A549 (cell line): ENCODE data around the gene PDE6G.

ENCODE experiments used
- CHD4 ChIP-seq: fragments of 200-600 bp; sonication (generic); IDR thresholded peaks from 2 replicates; pipeline ENCODE4 v1.6.1; 2016; ENCODE audit warnings: antibody characterized with exemption, mild to moderate bottlenecking, borderline replicate concordance
- EHMT2 ChIP-seq: fragments of 200-600 bp; sonication (generic); IDR thresholded peaks from 2 replicates; pipeline ENCODE4 v1.6.1; 2016; ENCODE audit warnings: antibody characterized with exemption, low read depth, mild to moderate bottlenecking, moderate library complexity
- EP300 ChIP-seq, 2 experiments: fragments of >200 bp; sonication (Bioruptor Twin); formaldehyde crosslinking; IDR thresholded peaks; 2 replicates in 1 of 2; 3 replicates in 1 of 2; pipeline ENCODE4 v1.6.1; 2016 to 2017
- ESRRA ChIP-seq: fragments of 150-350 bp; IDR thresholded peaks from 2 replicates; pipeline ENCODE4 v1.6.1; 2014; ENCODE audit warnings: mild to moderate bottlenecking, low read length, borderline replicate concordance
- GATA3 ChIP-seq: IDR thresholded peaks from 2 replicates; pipeline ENCODE4 v1.6.1; 2012; ENCODE audit warnings: borderline replicate concordance
- HEYL ChIP-seq: fragments of 250-450 bp; sonication (Bioruptor Pico); IDR thresholded peaks from 2 replicates; pipeline ENCODE4 v1.8.0; 2021; ENCODE audit warnings: mild to moderate bottlenecking, moderate library complexity
- KDM5A ChIP-seq: fragments of 200-600 bp; sonication (generic); IDR thresholded peaks from 2 replicates; pipeline ENCODE4 v1.6.1; 2016; ENCODE audit warnings: antibody characterized with exemption, mild to moderate bottlenecking
- POLR2A ChIP-seq: IDR thresholded peaks from 2 replicates; pipeline ENCODE4 v1.6.1; 2012; ENCODE audit warnings: mild to moderate bottlenecking, low read length
- RAD21 ChIP-seq, 2 experiments: fragments of >200 bp in 1 of 2; sonication (Bioruptor Twin) in 1 of 2; formaldehyde crosslinking in 1 of 2; IDR thresholded peaks in 1 of 2; conservative IDR thresholded peaks in 1 of 2; 2 replicates in 1 of 2; 3 replicates in 1 of 2; pipeline ENCODE4 v1.6.1; 2012 to 2018; ENCODE audit warnings: inconsistent platforms in 1 of 2
- RFX5 ChIP-seq: fragments of 450-650 bp; IDR thresholded peaks from 2 replicates; pipeline ENCODE4 v1.7.1; 2014; ENCODE audit warnings: antibody characterized with exemption, mild to moderate bottlenecking, moderate library complexity
- SMC3 ChIP-seq: fragments of >200 bp; sonication (Bioruptor Twin); formaldehyde crosslinking; IDR thresholded peaks from 3 replicates; pipeline ENCODE4 v1.6.1; 2018; ENCODE audit warnings: inconsistent platforms
- SREBF2 ChIP-seq: fragments of 450-650 bp; IDR thresholded peaks from 2 replicates; pipeline ENCODE4 v1.6.1; 2014; ENCODE audit warnings: mild to moderate bottlenecking, moderate library complexity
- TF ChIP-seq, protein P1 (sequence below): fragments of >200 bp; sonication (Bioruptor Twin); formaldehyde crosslinking; IDR thresholded peaks from 3 replicates; pipeline ENCODE4 v1.5.1; 2016
- TF ChIP-seq, protein P2 (sequence below): fragments of 150-350 bp; IDR thresholded peaks from 2 replicates; pipeline ENCODE4 v1.6.1; 2014; ENCODE audit warnings: low read depth, mild to moderate bottlenecking, low read length

DNA sequence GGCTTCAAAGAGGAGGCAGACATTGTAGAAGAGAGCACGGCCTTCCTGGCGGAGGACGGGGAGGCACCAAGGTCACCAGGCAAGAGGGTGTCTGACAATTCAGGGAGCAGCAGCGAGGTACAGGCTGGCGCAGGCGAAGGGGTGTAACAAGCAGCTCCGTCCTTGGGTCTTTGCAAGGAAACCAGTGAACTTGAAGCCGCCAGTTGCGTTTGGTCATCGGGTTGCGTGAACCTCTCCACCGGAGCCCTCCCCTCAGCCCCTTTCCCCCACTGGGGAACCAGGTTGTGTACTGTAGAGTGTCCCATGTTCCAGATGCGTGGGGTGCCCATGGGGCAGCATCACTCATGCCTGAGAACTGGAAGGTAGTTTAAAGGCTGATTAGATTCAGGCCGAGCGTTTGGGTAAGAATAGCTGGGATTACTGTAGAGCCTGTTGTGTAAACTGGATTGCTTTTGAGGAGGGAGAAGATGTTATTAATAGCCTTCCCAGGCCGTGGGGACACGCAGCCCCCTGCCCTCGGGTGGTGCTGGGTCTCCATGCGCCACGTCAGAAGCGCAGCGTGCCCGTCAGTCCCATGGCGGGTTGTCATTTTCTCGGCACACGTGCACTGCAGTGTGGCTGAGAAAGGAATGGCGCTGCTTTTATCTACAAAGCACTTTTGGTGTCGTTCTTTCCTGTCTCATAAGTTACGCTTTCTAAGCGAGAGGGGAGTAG lies 49.3 kb upstream of the PDE6G start:
- TF ChIP-seq, protein P1, sequence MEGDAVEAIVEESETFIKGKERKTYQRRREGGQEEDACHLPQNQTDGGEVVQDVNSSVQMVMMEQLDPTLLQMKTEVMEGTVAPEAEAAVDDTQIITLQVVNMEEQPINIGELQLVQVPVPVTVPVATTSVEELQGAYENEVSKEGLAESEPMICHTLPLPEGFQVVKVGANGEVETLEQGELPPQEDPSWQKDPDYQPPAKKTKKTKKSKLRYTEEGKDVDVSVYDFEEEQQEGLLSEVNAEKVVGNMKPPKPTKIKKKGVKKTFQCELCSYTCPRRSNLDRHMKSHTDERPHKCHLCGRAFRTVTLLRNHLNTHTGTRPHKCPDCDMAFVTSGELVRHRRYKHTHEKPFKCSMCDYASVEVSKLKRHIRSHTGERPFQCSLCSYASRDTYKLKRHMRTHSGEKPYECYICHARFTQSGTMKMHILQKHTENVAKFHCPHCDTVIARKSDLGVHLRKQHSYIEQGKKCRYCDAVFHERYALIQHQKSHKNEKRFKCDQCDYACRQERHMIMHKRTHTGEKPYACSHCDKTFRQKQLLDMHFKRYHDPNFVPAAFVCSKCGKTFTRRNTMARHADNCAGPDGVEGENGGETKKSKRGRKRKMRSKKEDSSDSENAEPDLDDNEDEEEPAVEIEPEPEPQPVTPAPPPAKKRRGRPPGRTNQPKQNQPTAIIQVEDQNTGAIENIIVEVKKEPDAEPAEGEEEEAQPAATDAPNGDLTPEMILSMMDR, result no peak
- no peak for TF ChIP-seq RAD21 (conservative IDR thresholded peaks at IDR 0.05 in 1 of 2, IDR thresholded peaks at IDR 0.05 in 1 of 2)
- TF ChIP-seq GATA3, result no peak
- no peak for TF ChIP-seq EP300 (IDR thresholded peaks at IDR 0.05)
- TF ChIP-seq CHD4, result no peak
- TF ChIP-seq RFX5, result no peak
- no peak for TF ChIP-seq ESRRA
- TF ChIP-seq SMC3, result no peak
- TF ChIP-seq, protein P2, sequence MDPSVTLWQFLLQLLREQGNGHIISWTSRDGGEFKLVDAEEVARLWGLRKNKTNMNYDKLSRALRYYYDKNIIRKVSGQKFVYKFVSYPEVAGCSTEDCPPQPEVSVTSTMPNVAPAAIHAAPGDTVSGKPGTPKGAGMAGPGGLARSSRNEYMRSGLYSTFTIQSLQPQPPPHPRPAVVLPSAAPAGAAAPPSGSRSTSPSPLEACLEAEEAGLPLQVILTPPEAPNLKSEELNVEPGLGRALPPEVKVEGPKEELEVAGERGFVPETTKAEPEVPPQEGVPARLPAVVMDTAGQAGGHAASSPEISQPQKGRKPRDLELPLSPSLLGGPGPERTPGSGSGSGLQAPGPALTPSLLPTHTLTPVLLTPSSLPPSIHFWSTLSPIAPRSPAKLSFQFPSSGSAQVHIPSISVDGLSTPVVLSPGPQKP, result no peak
- no peak for TF ChIP-seq EHMT2
- TF ChIP-seq POLR2A, result no peak
- TF ChIP-seq KDM5A, result no peak
- TF ChIP-seq SREBF2, result no peak
- no peak for TF ChIP-seq HEYL (CRISPR knock-in tag)
